ENCODE data around the gene CEACAM18. TPM values are rescaled to one million over a fixed set of nuclear protein-coding genes. Genes with fewer than 3 reads are reported as not detected.

CEACAM18 gene
- total and polyA plus RNA-seq, 9 donors = not detected

GRCh38 chr19:51458899-51459505, 19.3 kb upstream of the CEACAM18 start:
- intact Hi-C loops (cut with DNase I) = no loop called here
- TF ChIP-seq, protein P1, sequence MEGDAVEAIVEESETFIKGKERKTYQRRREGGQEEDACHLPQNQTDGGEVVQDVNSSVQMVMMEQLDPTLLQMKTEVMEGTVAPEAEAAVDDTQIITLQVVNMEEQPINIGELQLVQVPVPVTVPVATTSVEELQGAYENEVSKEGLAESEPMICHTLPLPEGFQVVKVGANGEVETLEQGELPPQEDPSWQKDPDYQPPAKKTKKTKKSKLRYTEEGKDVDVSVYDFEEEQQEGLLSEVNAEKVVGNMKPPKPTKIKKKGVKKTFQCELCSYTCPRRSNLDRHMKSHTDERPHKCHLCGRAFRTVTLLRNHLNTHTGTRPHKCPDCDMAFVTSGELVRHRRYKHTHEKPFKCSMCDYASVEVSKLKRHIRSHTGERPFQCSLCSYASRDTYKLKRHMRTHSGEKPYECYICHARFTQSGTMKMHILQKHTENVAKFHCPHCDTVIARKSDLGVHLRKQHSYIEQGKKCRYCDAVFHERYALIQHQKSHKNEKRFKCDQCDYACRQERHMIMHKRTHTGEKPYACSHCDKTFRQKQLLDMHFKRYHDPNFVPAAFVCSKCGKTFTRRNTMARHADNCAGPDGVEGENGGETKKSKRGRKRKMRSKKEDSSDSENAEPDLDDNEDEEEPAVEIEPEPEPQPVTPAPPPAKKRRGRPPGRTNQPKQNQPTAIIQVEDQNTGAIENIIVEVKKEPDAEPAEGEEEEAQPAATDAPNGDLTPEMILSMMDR (IDR thresholded peaks at IDR 0.05) = no peak
- no peak for DNase-seq
- H3K36me3 ChIP-seq = no peaks in the 10 kb centered on the region
- H3K9me3 ChIP-seq = no peaks in the 10 kb centered on the region
- WGBS, 3 donors = 67 to 73% (median 72%) methylated on average over 13 to 14 of the region's 14 CpGs
- H3K4me1 ChIP-seq (ENCODE audit: insufficient read depth) = no peaks in the 10 kb centered on the region
- H3K27ac ChIP-seq = no peak overlapping the region
- no peak overlapping the region for H3K4me3 ChIP-seq
- no peaks in the 10 kb centered on the region for H3K27me3 ChIP-seq

DNA sequence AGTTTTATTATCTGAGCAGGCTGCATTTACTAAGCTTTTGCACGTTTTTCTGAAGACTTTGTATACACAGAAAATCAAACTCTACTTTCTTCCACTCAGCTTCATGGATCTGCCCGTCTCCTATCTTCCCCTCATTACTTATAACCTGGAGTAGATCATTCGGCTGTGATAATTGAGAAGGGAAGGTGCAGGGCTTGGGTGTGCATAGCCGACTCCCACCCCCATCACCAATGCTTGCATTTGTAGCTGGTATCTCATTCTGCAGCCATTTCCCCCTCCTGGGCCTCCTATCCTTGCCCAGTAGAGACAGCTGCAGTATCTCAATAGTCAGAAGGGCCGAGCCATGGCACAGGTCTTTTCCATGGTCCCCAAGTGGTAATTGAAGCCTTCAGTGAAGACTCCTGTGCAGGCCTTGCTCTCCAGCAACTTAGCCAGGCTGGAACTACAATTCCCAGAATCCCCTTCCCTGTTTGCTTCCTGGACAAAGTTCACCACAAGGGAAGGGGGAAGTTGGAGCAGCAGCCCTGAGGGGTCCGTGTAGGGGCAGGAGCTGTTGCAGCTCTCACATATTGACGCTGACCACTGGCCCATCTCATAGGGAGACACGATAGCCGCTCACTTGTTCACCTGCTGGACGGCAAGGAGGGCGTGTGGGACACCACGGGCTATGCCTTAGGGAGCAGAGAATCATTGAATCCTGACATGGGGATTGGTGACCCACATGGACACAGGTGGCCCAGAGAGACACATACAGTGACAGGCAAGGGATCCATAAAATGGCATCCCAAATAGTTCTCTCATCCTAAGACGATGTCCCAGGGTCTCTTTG, 18.0 kb upstream of the CEACAM18 start:
- no peak for DNase-seq
- TF ChIP-seq EP300 (IDR thresholded peaks at IDR 0.05) = no peak
- TF ChIP-seq, protein P1 (IDR thresholded peaks at IDR 0.05) = no peak
- TF ChIP-seq POLR2A (IDR thresholded peaks at IDR 0.05) = no peak
- Histone ChIP-seq H3K27me3 (no peaks in the 10 kb centered on the region), H3K4me1 (ENCODE audit: insufficient read depth) (no peaks in the 10 kb centered on the region), H3K4me3 (no peak overlapping the region), H3K9me3 (no peaks in the 10 kb centered on the region), H3K27ac (no peak overlapping the region), H3K36me3 (no peaks in the 10 kb centered on the region)
- intact Hi-C loops (cut with DNase I) = loop anchor here in 1 of 4 donors (10.0 kb wide), 1 partner anchor 194 kb away; no protein-coding TSS in a partner anchor
- 49 to 51% (median 50%) methylated on average over 13 of the region's 13 CpGs for WGBS, 3 donors

- Histone ChIP-seq H3K9me3 (no peaks in the 10 kb centered on the region), H3K4me1 (ENCODE audit: insufficient read depth) (no peaks in the 10 kb centered on the region), H3K27ac (no peak overlapping the region), H3K27me3 (no peaks in the 10 kb centered on the region), H3K36me3 (no peaks in the 10 kb centered on the region), H3K4me3 (no peak overlapping the region)
- intact Hi-C loops (cut with DNase I) = loop anchor here in 1 of 4 donors (10.0 kb wide), 1 partner anchor 193 kb away; no protein-coding TSS in a partner anchor
- TF ChIP-seq EP300 (IDR thresholded peaks at IDR 0.05) (no peak), POLR2A (IDR thresholded peaks at IDR 0.05) (no peak)
- TF ChIP-seq, protein P1 (IDR thresholded peaks at IDR 0.05) = no peak
- DNase-seq = no peak
- 56 to 70% (median 63%) methylated on average over 8 of the region's 8 CpGs for WGBS, 3 donors
Observed at GRCh38 chr19:51461723-51462161, 16.6 kb upstream of the CEACAM18 start.

DNA sequence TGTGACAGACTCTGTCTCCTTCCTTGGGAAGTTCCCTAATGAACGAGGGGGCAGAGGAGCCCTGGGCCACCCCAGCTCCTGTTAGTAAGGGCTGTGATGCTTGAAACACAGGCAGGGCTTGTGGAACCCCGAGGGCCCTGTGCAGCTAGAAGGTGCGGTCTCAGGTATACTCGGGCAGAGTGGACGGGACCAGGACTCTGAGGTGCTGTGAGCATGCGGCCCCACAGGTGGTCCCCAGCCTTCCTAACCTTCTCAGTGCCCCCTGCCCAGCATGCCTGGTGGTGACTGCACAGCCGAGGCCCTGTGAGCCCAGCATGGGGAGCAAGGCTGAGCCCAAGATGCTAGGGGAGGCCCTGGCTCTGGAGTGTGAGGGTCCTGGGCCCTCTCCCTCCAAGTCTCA, 16.1 kb upstream of the CEACAM18 start:
- intact Hi-C loops (cut with DNase I) = loop anchor here in 1 of 4 donors (10.0 kb wide), 1 partner anchor 193 kb away; no protein-coding TSS in a partner anchor
- DNase-seq = no peak
- no peak overlapping the region for H3K4me3 ChIP-seq

More for the DNA sequence above, 16.1 kb upstream of the CEACAM18 start:
- Histone ChIP-seq H3K27me3 (no peaks in the 10 kb centered on the region), H3K9me3 (no peaks in the 10 kb centered on the region), H3K27ac (no peak overlapping the region), H3K4me1 (ENCODE audit: insufficient read depth) (no peaks in the 10 kb centered on the region), H3K36me3 (no peaks in the 10 kb centered on the region)
- TF ChIP-seq POLR2A (IDR thresholded peaks at IDR 0.05) = no peak
- no peak for TF ChIP-seq EP300 (IDR thresholded peaks at IDR 0.05)
- TF ChIP-seq, protein P1 (IDR thresholded peaks at IDR 0.05) = no peak
- WGBS, 3 donors = 72 to 75% (median 74%) methylated on average over 6 to 7 of the region's 7 CpGs
